ENCODE data around the gene CPEB4.

Gene CPEB4

GRCh38 chr5:173988554-173989431 lies 100.6 kb downstream of the CPEB4 start, which contains the start of gene C5orf47:
TSS of gene C5orf47 (plus strand) at chr5:173989170. CDS start at chr5:173989264, 94 bp downstream.
- DNase-seq: no peak

DNA sequence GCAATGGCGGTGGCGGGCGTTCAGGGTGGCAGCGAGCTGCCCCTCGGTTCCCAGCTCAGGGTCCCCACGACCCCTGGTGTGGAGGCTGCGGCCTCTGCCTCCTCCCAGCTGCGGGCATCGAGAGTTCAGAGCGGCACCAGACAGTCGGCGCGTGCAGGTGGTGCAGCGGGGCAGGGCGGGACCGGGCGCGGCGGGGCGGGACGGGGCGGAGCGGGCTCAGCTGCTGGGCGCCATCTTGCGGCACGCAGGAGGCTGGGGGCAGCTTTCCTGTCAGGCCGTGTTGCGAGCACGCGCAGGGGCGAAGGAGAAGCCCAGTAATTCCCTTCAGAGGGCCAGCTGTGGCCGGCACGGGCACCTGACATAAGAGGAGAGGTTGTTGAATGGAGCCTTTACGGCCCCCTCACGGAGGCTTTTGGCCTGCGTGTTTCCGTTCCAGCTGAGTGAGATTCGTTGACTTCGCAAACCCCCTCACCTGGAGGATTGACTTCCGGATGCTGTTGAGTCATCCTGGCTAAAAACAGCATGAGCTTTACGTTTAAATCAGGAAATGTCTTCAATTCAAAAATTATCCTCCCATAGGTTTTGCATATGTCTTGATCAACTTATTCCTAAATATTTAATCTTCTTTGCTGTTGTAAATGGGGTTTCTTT lies 101.4 kb downstream of the CPEB4 start:
- no peak for DNase-seq

DNA sequence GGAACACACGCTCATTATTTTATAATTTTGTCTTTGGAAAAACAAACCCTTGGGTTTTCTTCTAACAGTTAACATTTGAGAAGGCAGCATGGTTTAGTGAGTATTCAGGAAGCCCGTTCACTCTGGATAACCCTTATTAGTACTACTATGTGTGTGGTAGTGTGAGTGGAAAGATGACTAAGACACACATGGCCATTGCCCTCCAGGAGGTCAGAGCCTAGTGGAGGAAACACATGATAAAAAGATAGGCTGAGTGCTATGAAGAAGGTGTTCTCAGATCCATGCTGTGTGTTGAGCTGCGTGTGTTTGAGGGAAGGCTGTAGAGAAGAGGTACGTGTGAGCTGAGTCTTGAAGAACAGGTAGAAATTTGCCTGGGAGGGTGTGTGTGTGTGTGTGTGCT lies 109.2 kb downstream of the CPEB4 start:
- no peak for DNase-seq

- DNase-seq: no peak
These were observed 110.4 kb downstream of the CPEB4 start for GRCh38 chr5:173998531-173998930.

- no peak for DNase-seq
These were observed 111.9 kb downstream of the CPEB4 start for GRCh38 chr5:174000076-174000475.

DNA sequence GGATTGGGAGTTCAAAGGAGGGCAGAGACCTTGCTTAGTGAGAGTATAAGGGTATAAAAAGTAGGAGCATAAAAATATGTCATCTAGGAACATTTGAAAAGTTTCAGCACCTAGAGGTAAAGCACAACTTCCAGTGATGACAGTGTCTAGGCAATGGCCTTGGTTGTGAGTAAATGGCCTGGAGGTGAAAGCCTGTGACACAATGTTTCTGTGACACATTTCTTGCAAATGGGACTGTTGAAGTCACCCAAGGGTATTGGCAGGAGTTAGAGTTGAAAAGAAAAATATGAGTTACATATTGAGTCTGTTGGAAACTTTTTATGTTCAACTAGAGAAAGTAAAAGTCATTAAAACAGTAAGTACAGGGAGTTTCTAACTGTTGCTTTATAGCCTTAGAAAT lies 115.6 kb downstream of the CPEB4 start:
- no peak for DNase-seq

DNA sequence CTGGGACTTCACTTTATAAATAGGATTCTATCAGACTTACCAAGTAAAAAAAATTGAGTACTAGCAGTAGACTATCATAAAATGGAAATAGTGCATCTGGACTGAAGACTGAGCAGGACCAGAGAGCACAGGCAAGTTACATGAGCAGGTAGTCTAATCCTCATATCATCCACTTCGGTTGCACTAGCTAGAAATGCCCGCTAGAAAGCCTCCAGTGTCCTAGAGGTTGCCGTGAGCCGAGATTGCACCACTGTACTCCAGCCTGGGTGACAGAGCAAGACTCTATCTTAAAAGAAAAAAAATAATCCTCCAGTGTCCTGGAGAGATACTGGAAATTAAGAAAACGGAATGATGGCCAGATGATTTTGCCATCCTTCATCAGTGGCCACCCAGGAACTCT lies 120.8 kb downstream of the CPEB4 start:
- DNase-seq: no peak

- no peak for DNase-seq
These were observed 122.2 kb downstream of the CPEB4 start for GRCh38 chr5:174010365-174010764.

GRCh38 chr5:174011441-174011840 lies 123.3 kb downstream of the CPEB4 start:
- no peak for DNase-seq

All from NCI-H1105 (cell line).